Putamen (tissue), 1 donor: ENCODE measurements around the gene MT1X.

Experiments used
- DNase-seq: peaks from one replicate; pipeline ENCODE4 v3.0.0-alpha.2; 2016; ENCODE audit warnings: low spot score

The MT1X gene

GRCh38 chr16:56681939-56682702 is at the start of gene MT1X:
MT1X (plus strand) TSS chr16:56682470; CDS start chr16:56682541, 71 bp downstream.
- peak; percentile 89 for DNase-seq

GRCh38 chr16:56632848-56633365 is 49.4 kb upstream of the MT1X start:
- no peak for DNase-seq

- DNase-seq, result no peak
Measured at GRCh38 chr16:56633535-56633934, 48.7 kb upstream of the MT1X start.

- DNase-seq, result no peak
Measured at GRCh38 chr16:56634715-56635440, 47.4 kb upstream of the MT1X start.

GRCh38 chr16:56635441-56635967 is 46.8 kb upstream of the MT1X start:
- DNase-seq, result no peak

- DNase-seq, result no peak
Measured at GRCh38 chr16:56636616-56637413, 45.5 kb upstream of the MT1X start.

GRCh38 chr16:56637814-56638750 is 44.2 kb upstream of the MT1X start, which contains the start of gene MT1A:
MT1A (plus strand) TSS chr16:56638666; CDS start chr16:56638739, 73 bp downstream.
- no peak for DNase-seq

- DNase-seq, result no peak
Measured at GRCh38 chr16:56639045-56639444, 43.2 kb upstream of the MT1X start.

- DNase-seq, result no peak
Measured at GRCh38 chr16:56640076-56640475, 42.2 kb upstream of the MT1X start.

- DNase-seq, result no peak
Measured at GRCh38 chr16:56641166-56641565, 41.1 kb upstream of the MT1X start.

GRCh38 chr16:56643080-56643778 is 39.0 kb upstream of the MT1X start:
- DNase-seq, result no peak

GRCh38 chr16:56643833-56644232 is 38.4 kb upstream of the MT1X start:
- DNase-seq, result no peak

GRCh38 chr16:56645311-56645710 is 37.0 kb upstream of the MT1X start:
- no peak for DNase-seq

GRCh38 chr16:56645838-56646237 is 36.4 kb upstream of the MT1X start:
- no peak for DNase-seq

GRCh38 chr16:56647641-56648431 is 34.4 kb upstream of the MT1X start:
- no peak for DNase-seq

GRCh38 chr16:56649271-56649670 is 33.0 kb upstream of the MT1X start:
- DNase-seq, result no peak

- DNase-seq, result no peak
Measured at GRCh38 chr16:56649820-56650219, 32.5 kb upstream of the MT1X start.

- DNase-seq, result no peak
Measured at GRCh38 chr16:56651586-56651985, 30.7 kb upstream of the MT1X start, which contains the start of gene MT1B. MT1B (plus strand) TSS chr16:56651886; CDS start chr16:56651954, 68 bp downstream.

- DNase-seq, result no peak
Measured at GRCh38 chr16:56652600-56652999, 29.7 kb upstream of the MT1X start.
